Measurements from ENCODE around the gene SUPT4H1.

- TF ChIP-seq CTCF (conservative IDR thresholded peaks at IDR 0.05; ENCODE audit: low read depth in 2 of 2), result no peak
- no peak for TF ChIP-seq REST (IDR thresholded peaks at IDR 0.05; ENCODE audit: unreplicated experiment)
- no peak for TF ChIP-seq EZH2 (IDR thresholded peaks at IDR 0.05; ENCODE audit: low read depth, unreplicated experiment)
- TF ChIP-seq JUNB (IDR thresholded peaks at IDR 0.05; ENCODE audit: unreplicated experiment), result no peak
- no peak for TF ChIP-seq EZH2phosphoT487 (IDR thresholded peaks at IDR 0.05; ENCODE audit: unreplicated experiment)
- no peak for TF ChIP-seq NANOG (IDR thresholded peaks at IDR 0.05; ENCODE audit: borderline replicate concordance)
- no peak for TF ChIP-seq POLR2AphosphoS5 (IDR thresholded peaks at IDR 0.05; ENCODE audit: low read depth)
- TF ChIP-seq CREB1 (CRISPR knock-in tag; IDR thresholded peaks at IDR 0.05; ENCODE audit: low read depth), result no peak
- no peak for TF ChIP-seq ZNF462 (CRISPR knock-in tag; IDR thresholded peaks at IDR 0.05)
- TF ChIP-seq ZNF114 (CRISPR knock-in tag; IDR thresholded peaks at IDR 0.05), result no peak
- no peak for TF ChIP-seq ETS1 (IDR thresholded peaks at IDR 0.05)
Observed at GRCh38 chr17:58348038-58348437, 4.0 kb downstream of the SUPT4H1 start.
